Vagina (tissue), 2 donors: ENCODE results near the gene PRKAG2. TPM values are rescaled to one million over a fixed set of nuclear protein-coding genes. Genes with fewer than 3 reads are reported as not detected.

ENCODE experiments used
- DNase-seq, 2 donors: peaks; one replicate each; pipeline ENCODE4 v3.0.0-alpha.2; 2017; ENCODE audit errors: extremely low spot score in 2 of 2
- H3K27ac ChIP-seq: fragments of 200-600 bp; sonication (generic); one replicate; pipeline ENCODE4 v1.5.1; 2019
- H3K27me3 ChIP-seq: fragments of 200-600 bp; sonication (generic); one replicate; pipeline ENCODE4 v1.5.1; 2019
- H3K36me3 ChIP-seq, 2 donors: fragments of 200-600 bp; sonication (generic); one replicate each; pipeline ENCODE4 v1.5.1; 2017 to 2019
- H3K4me1 ChIP-seq: fragments of 200-600 bp; sonication (generic); one replicate; pipeline ENCODE4 v1.5.1; 2019
- H3K4me3 ChIP-seq, 2 donors: fragments of 200-600 bp; sonication (generic); 1 replicate in 1 of 2; 2 replicates in 1 of 2; pipeline ENCODE4 v1.5.1; 2016 to 2019
- H3K9me3 ChIP-seq: fragments of 200-600 bp; sonication (generic); one replicate; pipeline ENCODE4 v1.5.1; 2019
- CTCF ChIP-seq, 3 experiments: fragments of 450-650 bp in 2 of 3; fragments of 200-600 bp in 1 of 3; sonication (generic) in 1 of 3; IDR thresholded peaks; one replicate each; pipeline ENCODE4 v1.5.1; 2017 to 2019; ENCODE audit warnings: antibody characterized with exemption in 3 of 3, mild to moderate bottlenecking in 2 of 3, moderate library complexity in 2 of 3
- POLR2A ChIP-seq, 2 donors: fragments of 450-650 bp; IDR thresholded peaks; one replicate each; pipeline ENCODE4 v1.6.1; 2017; ENCODE audit warnings: antibody characterized with exemption in 2 of 2, mild to moderate bottlenecking in 2 of 2, moderate library complexity in 2 of 2
- POLR2AphosphoS5 ChIP-seq, 2 donors: sonication (generic); formaldehyde crosslinking; IDR thresholded peaks; one replicate each; pipeline ENCODE4 v1.9.0; 2017; ENCODE audit warnings: antibody characterized with exemption in 2 of 2, mild to moderate bottlenecking in 2 of 2, low read depth in 1 of 2; ENCODE audit not compliant: insufficient read depth in 1 of 2
- intact Hi-C: fragments of 100-400 bp; cut with DNase I; formaldehyde crosslinking; loops from one replicate; pipeline ENCODE4 v1.15.1; 2023
- total RNA-seq: library from RNA; depleted of rRNA; stranded (reverse); fragments of >200 nt; gene quantifications from one replicate; pipeline ENCODE4 v1.2.3, GENCODE V29; 2016

PRKAG2 gene
- total RNA-seq, 1 donor from 2014 or later, result 25.0 TPM

- H3K4me1 ChIP-seq, result peaks cover 63% of the 10 kb centered on the region
Observed at GRCh38 chr7:151683615-151684407, 193.1 kb downstream of the PRKAG2 start.

GRCh38 chr7:151682831-151683614 is 193.9 kb downstream of the PRKAG2 start:
- peak overlapping the region; percentile 77 for H3K27ac ChIP-seq
- no peak for DNase-seq
- no peak overlapping the region for H3K4me3 ChIP-seq
- no peaks in the 10 kb centered on the region for H3K9me3 ChIP-seq
- no peaks in the 10 kb centered on the region for H3K27me3 ChIP-seq
- peaks cover 58% of the 10 kb centered on the region for H3K4me1 ChIP-seq
- no peaks in the 10 kb centered on the region for H3K36me3 ChIP-seq
- TF ChIP-seq POLR2A (IDR thresholded peaks at IDR 0.05), result no peak
- TF ChIP-seq POLR2AphosphoS5 (IDR thresholded peaks at IDR 0.05; ENCODE audit: insufficient read depth in 1 of 2, low read depth in 1 of 2), result no peak
- no peak for TF ChIP-seq CTCF (IDR thresholded peaks at IDR 0.05)
- intact Hi-C loops, result loop anchor here (5.0 kb wide), 1 partner anchor 46 kb away; no protein-coding TSS in a partner anchor

More at GRCh38 chr7:151683615-151684407, 193.1 kb downstream of the PRKAG2 start:
- H3K27me3 ChIP-seq, result no peaks in the 10 kb centered on the region
- H3K36me3 ChIP-seq, result no peaks in the 10 kb centered on the region
- no peak overlapping the region for H3K27ac ChIP-seq
- no peaks in the 10 kb centered on the region for H3K9me3 ChIP-seq
- TF ChIP-seq CTCF (IDR thresholded peaks at IDR 0.05) (no peak), POLR2A (IDR thresholded peaks at IDR 0.05) (no peak), POLR2AphosphoS5 (IDR thresholded peaks at IDR 0.05; ENCODE audit: insufficient read depth in 1 of 2, low read depth in 1 of 2) (no peak)
- DNase-seq, result no peak
- intact Hi-C loops, result loop anchor here (5.0 kb wide), 1 partner anchor 47 kb away; no protein-coding TSS in a partner anchor
- no peak overlapping the region for H3K4me3 ChIP-seq

- Histone ChIP-seq H3K9me3 (no peaks in the 10 kb centered on the region), H3K36me3 (no peaks in the 10 kb centered on the region), H3K27ac (peak overlapping the region; percentile 77), H3K4me1 (peaks cover 45% of the 10 kb centered on the region), H3K27me3 (no peaks in the 10 kb centered on the region), H3K4me3 (no peak overlapping the region)
- intact Hi-C loops, result loop anchor here (5.0 kb wide), 1 partner anchor 44 kb away; no protein-coding TSS in a partner anchor
- no peak for DNase-seq
- no peak for TF ChIP-seq POLR2AphosphoS5 (IDR thresholded peaks at IDR 0.05; ENCODE audit: insufficient read depth in 1 of 2, low read depth in 1 of 2)
- TF ChIP-seq CTCF (IDR thresholded peaks at IDR 0.05), result no peak
- no peak for TF ChIP-seq POLR2A (IDR thresholded peaks at IDR 0.05)
Observed at GRCh38 chr7:151681726-151682125, 195.2 kb downstream of the PRKAG2 start.

- Histone ChIP-seq H3K27me3 (no peaks in the 10 kb centered on the region), H3K36me3 (no peaks in the 10 kb centered on the region), H3K4me1 (peaks cover 42% of the 10 kb centered on the region), H3K27ac (peak overlapping the region; percentile 77), H3K4me3 (no peak overlapping the region), H3K9me3 (no peaks in the 10 kb centered on the region)
- intact Hi-C loops, result loop anchor here (5.0 kb wide), 1 partner anchor 44 kb away; no protein-coding TSS in a partner anchor
- no peak for DNase-seq
- no peak for TF ChIP-seq CTCF (IDR thresholded peaks at IDR 0.05)
- peak; percentile 77 to 83 for TF ChIP-seq POLR2AphosphoS5 (IDR thresholded peaks at IDR 0.05; ENCODE audit: insufficient read depth in 1 of 2, low read depth in 1 of 2)
Observed at GRCh38 chr7:151680810-151681209, 196.1 kb downstream of the PRKAG2 start.
